ENCODE results near the gene AJAP1.

Gene AJAP1

GRCh38 chr1:4755301-4755845 lies 101.0 kb downstream of the AJAP1 start:
- ChIA-PET CTCF (no interaction called here), POLR2A (no interaction called here)
- TF ChIP-seq BHLHE40 (IDR thresholded peaks at IDR 0.05; ENCODE audit: borderline replicate concordance) (no peak), SUZ12 (IDR thresholded peaks at IDR 0.05) (no peak), CTBP1 (IDR thresholded peaks at IDR 0.05; ENCODE audit: borderline replicate concordance) (no peak), PKNOX1 (IDR thresholded peaks at IDR 0.05) (no peak), TARDBP (IDR thresholded peaks at IDR 0.05) (no peak), FOXM1 (IDR thresholded peaks at IDR 0.05; ENCODE audit: borderline replicate concordance) (no peak), HDGF (IDR thresholded peaks at IDR 0.05; ENCODE audit: borderline replicate concordance) (no peak)
- DNase-seq (ENCODE audit: extremely low spot score): no peak

GRCh38 chr1:4755864-4756504 lies 101.6 kb downstream of the AJAP1 start:
- no peak for DNase-seq (ENCODE audit: extremely low spot score)
- ChIA-PET CTCF (no interaction called here), POLR2A (no interaction called here)
- TF ChIP-seq CTBP1 (IDR thresholded peaks at IDR 0.05; ENCODE audit: borderline replicate concordance) (no peak), SP1 (IDR thresholded peaks at IDR 0.05) (no peak), ARNT (IDR thresholded peaks at IDR 0.05) (no peak), FOXK2 (IDR thresholded peaks at IDR 0.05) (no peak)

GRCh38 chr1:4756851-4757580 lies 102.6 kb downstream of the AJAP1 start:
- ChIA-PET CTCF (no interaction called here), POLR2A (no interaction called here)
- TF ChIP-seq FOXA1 (IDR thresholded peaks at IDR 0.05) (no peak), ELF4 (IDR thresholded peaks at IDR 0.05) (no peak), LEF1 (IDR thresholded peaks at IDR 0.05; ENCODE audit: borderline replicate concordance) (no peak), BHLHE40 (IDR thresholded peaks at IDR 0.05; ENCODE audit: borderline replicate concordance) (no peak), CTBP1 (IDR thresholded peaks at IDR 0.05; ENCODE audit: borderline replicate concordance) (no peak), NFRKB (IDR thresholded peaks at IDR 0.05) (no peak), ZNF384 (IDR thresholded peaks at IDR 0.05) (no peak), ARNT (IDR thresholded peaks at IDR 0.05) (no peak), PKNOX1 (IDR thresholded peaks at IDR 0.05) (no peak), L3MBTL2 (conservative IDR thresholded peaks at IDR 0.05) (no peak), HDGF (IDR thresholded peaks at IDR 0.05; ENCODE audit: borderline replicate concordance) (no peak), TARDBP (IDR thresholded peaks at IDR 0.05) (no peak), FOXK2 (IDR thresholded peaks at IDR 0.05) (no peak), SUZ12 (IDR thresholded peaks at IDR 0.05) (no peak), SP1 (IDR thresholded peaks at IDR 0.05) (no peak), FOXM1 (IDR thresholded peaks at IDR 0.05; ENCODE audit: borderline replicate concordance) (no peak)
- no peak for DNase-seq (ENCODE audit: extremely low spot score)

- ChIA-PET POLR2A (no interaction called here), CTCF (no interaction called here)
- no peak for DNase-seq (ENCODE audit: extremely low spot score)
- TF ChIP-seq L3MBTL2 (conservative IDR thresholded peaks at IDR 0.05) (no peak), FOXK2 (IDR thresholded peaks at IDR 0.05) (no peak), HDGF (IDR thresholded peaks at IDR 0.05; ENCODE audit: borderline replicate concordance) (no peak), FOXA1 (IDR thresholded peaks at IDR 0.05) (no peak), TARDBP (IDR thresholded peaks at IDR 0.05) (no peak), LEF1 (IDR thresholded peaks at IDR 0.05; ENCODE audit: borderline replicate concordance) (no peak)
Observed at GRCh38 chr1:4759671-4760070, 105.3 kb downstream of the AJAP1 start.

GRCh38 chr1:4760088-4760487 lies 105.7 kb downstream of the AJAP1 start:
- DNase-seq (ENCODE audit: extremely low spot score): no peak
- POLR2A ChIA-PET: no interaction called here
- CTCF ChIA-PET: no interaction called here
- TF ChIP-seq SUZ12 (IDR thresholded peaks at IDR 0.05) (no peak), ZNF384 (IDR thresholded peaks at IDR 0.05) (no peak), FOXK2 (IDR thresholded peaks at IDR 0.05) (no peak)

GRCh38 chr1:4761324-4761723 lies 106.9 kb downstream of the AJAP1 start:
- no peak for DNase-seq (ENCODE audit: extremely low spot score)
- POLR2A ChIA-PET: no interaction called here
- CTCF ChIA-PET: no interaction called here
- TF ChIP-seq L3MBTL2 (conservative IDR thresholded peaks at IDR 0.05) (no peak), FOXK2 (IDR thresholded peaks at IDR 0.05) (no peak), ARNT (IDR thresholded peaks at IDR 0.05) (no peak), FOXM1 (IDR thresholded peaks at IDR 0.05; ENCODE audit: borderline replicate concordance) (no peak), FOXA1 (IDR thresholded peaks at IDR 0.05) (no peak), ELF4 (IDR thresholded peaks at IDR 0.05) (no peak), ZNF384 (IDR thresholded peaks at IDR 0.05) (no peak), NFRKB (IDR thresholded peaks at IDR 0.05) (no peak), BHLHE40 (IDR thresholded peaks at IDR 0.05; ENCODE audit: borderline replicate concordance) (no peak), LEF1 (IDR thresholded peaks at IDR 0.05; ENCODE audit: borderline replicate concordance) (no peak), SP1 (IDR thresholded peaks at IDR 0.05) (no peak), HDGF (IDR thresholded peaks at IDR 0.05; ENCODE audit: borderline replicate concordance) (no peak), PKNOX1 (IDR thresholded peaks at IDR 0.05) (no peak), SUZ12 (IDR thresholded peaks at IDR 0.05) (no peak), CTBP1 (IDR thresholded peaks at IDR 0.05; ENCODE audit: borderline replicate concordance) (no peak)

All from HEK293T (cell line).